Measurements from ENCODE around the gene GSN. TPM values are rescaled to one million over a fixed set of nuclear protein-coding genes. Genes with fewer than 3 reads are reported as not detected.

GSN gene
- total and polyA plus RNA-seq, 2 of the 13 experiments (the other 11 are each of a cell fraction or from before 2014, with no cell fraction given), result 294 to 307 TPM

GRCh38 chr9:121322037-121322736 is 54.2 kb downstream of the GSN start (continued):
- TF ChIP-seq GMEB1 (CRISPR knock-in tag; IDR thresholded peaks at IDR 0.05; ENCODE audit: borderline replicate concordance), result peak; percentile 60; the same call in 1 of the 2 replicates
- peak; percentile 91; the same call in 1 of the 2 replicates for TF ChIP-seq AHDC1 (CRISPR knock-in tag; IDR thresholded peaks at IDR 0.05; ENCODE audit: borderline replicate concordance)
- peak; percentile 89 for TF ChIP-seq DNMT3B (CRISPR knock-in tag; conservative IDR thresholded peaks at IDR 0.05)
- TF ChIP-seq BRF2 (CRISPR knock-in tag; IDR thresholded peaks at IDR 0.05), result no peak
- peak; percentile 90 for TF ChIP-seq ATF2 (CRISPR knock-in tag; IDR thresholded peaks at IDR 0.05)
- no peak for TF ChIP-seq MATR3 (CRISPR knock-in tag; IDR thresholded peaks at IDR 0.05)
- TF ChIP-seq ZNF609 (CRISPR knock-in tag; IDR thresholded peaks at IDR 0.05; ENCODE audit: borderline replicate concordance), result peak; percentile 81
- 0 out of 2 replicates have a peak, but pooled peaks have one; percentile 53 for TF ChIP-seq RNF219 (CRISPR knock-in tag; IDR thresholded peaks at IDR 0.05)
- peak; percentile 84 for TF ChIP-seq ZNF264 (CRISPR knock-in tag; IDR thresholded peaks at IDR 0.05)
- no peak for TF ChIP-seq ZNF7 (CRISPR knock-in tag; IDR thresholded peaks at IDR 0.05)

Data from HepG2 (cell line).